ENCODE data around the gene FBXO9. TPM values are rescaled to one million over a fixed set of nuclear protein-coding genes. Genes with fewer than 3 reads are reported as not detected.

The FBXO9 gene
- total RNA-seq, 1 experiment from 2014 or later, result 68.4 TPM

- H3K9ac ChIP-seq (ENCODE audit: extremely low read depth, insufficient read length, low read length), result no peak overlapping the region
- Mint-ChIP-seq H3K9me3 (no peaks in the 10 kb centered on the region), H3K4me3 (no peak overlapping the region), H3K27me3 (ENCODE audit: low read depth) (no peaks in the 10 kb centered on the region), H3K27ac (peak overlapping the region in 1 of 3 experiments; percentile 75; a peak in 2 of 7 replicates), H3K36me3 (ENCODE audit: insufficient read depth in 1 of 3, low read depth in 3 of 3) (no peaks in the 10 kb centered on the region), H3K4me1 (peaks cover 11 to 15% of the 10 kb centered on the region in 2 experiments)
- no peak overlapping the region for H4K8ac ChIP-seq (replicated peaks; ENCODE audit: insufficient read length, low read depth, low read length)
- no peak for TF ChIP-seq CTCF (conservative IDR thresholded peaks at IDR 0.05)
- no peak overlapping the region for H2AFZ ChIP-seq (ENCODE audit: low read length)
- DNase-seq, result no peak
- H2BK5ac ChIP-seq (ENCODE audit: insufficient read length, low read length), result no peak overlapping the region
- H3K23ac ChIP-seq (ENCODE audit: insufficient read length, low read depth, low read length), result no peak overlapping the region
- no CpG with 5 or more reads among the region's 4 CpGs for WGBS (ENCODE audit: extremely low coverage, insufficient read length, low lambda C conversion rate)
- no peak overlapping the region for H2BK120ac ChIP-seq (ENCODE audit: low read depth, low read length, poor library complexity, severe bottlenecking)
- no peaks in the 10 kb centered on the region for H3K4me1 ChIP-seq (ENCODE audit: insufficient read depth, low read length)
- H3K27ac ChIP-seq (ENCODE audit: insufficient read length, low read depth, low read length), result no peak overlapping the region
- H3K79me1 ChIP-seq (ENCODE audit: insufficient read depth, low read depth, low read length, poor library complexity, severe bottlenecking), result no peaks in the 10 kb centered on the region
- no peak overlapping the region for H3K14ac ChIP-seq (ENCODE audit: insufficient read depth, low read length)
- H4K20me1 ChIP-seq (ENCODE audit: control insufficient read depth, insufficient read depth, insufficient read length), result no peaks in the 10 kb centered on the region
- H3K27me3 ChIP-seq (ENCODE audit: insufficient read depth, low read length), result no peaks in the 10 kb centered on the region
- H4K5ac ChIP-seq (ENCODE audit: insufficient read length, low read depth, low read length), result no peak overlapping the region
- no peak overlapping the region for H3K4ac ChIP-seq (ENCODE audit: low read depth, low read length)
- H2AK5ac ChIP-seq (ENCODE audit: insufficient read length, low read length), result no peak overlapping the region
- H3K56ac ChIP-seq (ENCODE audit: insufficient read length, low read depth, low read length), result no peak overlapping the region
- H2BK20ac ChIP-seq (ENCODE audit: low read depth, low read length, poor library complexity, severe bottlenecking), result no peak overlapping the region
- H3K9me3 ChIP-seq (ENCODE audit: control insufficient read depth, low read depth, low read length), result no peaks in the 10 kb centered on the region
- no peak overlapping the region for H3K18ac ChIP-seq (ENCODE audit: insufficient read length, low read depth, low read length)
- no peak overlapping the region for H3K4me2 ChIP-seq (ENCODE audit: insufficient read depth, insufficient read length, low read length)
- H2BK15ac ChIP-seq (ENCODE audit: low read depth, low read length), result no peak overlapping the region
- H3K23me2 ChIP-seq (ENCODE audit: insufficient read length, low read depth, low read length, poor library complexity, severe bottlenecking), result no peaks in the 10 kb centered on the region
- H3K79me2 ChIP-seq (ENCODE audit: insufficient read depth, low read length), result no peaks in the 10 kb centered on the region
- no peak overlapping the region for H2BK12ac ChIP-seq (ENCODE audit: insufficient read length, low read depth, low read length)
- H4K91ac ChIP-seq (ENCODE audit: insufficient read length, low read depth, low read length), result no peak overlapping the region
- H3T11ph ChIP-seq (ENCODE audit: low read length), result no peak overlapping the region
Measured at GRCh38 chr6:53107091-53107490, 41.9 kb downstream of the FBXO9 start.
